GM12872 (cell line): ENCODE data around the gene ZCCHC3.

Experiments used
- CTCF ChIP-seq: IDR thresholded peaks from 3 replicates; pipeline ENCODE4 v1.5.1; 2011; ENCODE audit warnings: low read depth, mild to moderate bottlenecking, low read length, moderate library complexity; ENCODE audit not compliant: insufficient read depth

ZCCHC3 gene

GRCh38 chr20:346033-346639 lies 48.8 kb downstream of the ZCCHC3 start:
- no peak for TF ChIP-seq CTCF

- TF ChIP-seq CTCF = no peak
Measured at GRCh38 chr20:346640-347316, 49.4 kb downstream of the ZCCHC3 start, which contains the start of gene NRSN2. NRSN2 (plus strand) TSS chr20:347111; CDS start chr20:349644, 2,533 bp downstream.

GRCh38 chr20:347317-347639 lies 49.9 kb downstream of the ZCCHC3 start:
- no peak for TF ChIP-seq CTCF

- TF ChIP-seq CTCF = no peak
Measured at GRCh38 chr20:347640-348484, 50.5 kb downstream of the ZCCHC3 start.

GRCh38 chr20:348972-349841 lies 51.8 kb downstream of the ZCCHC3 start:
- TF ChIP-seq CTCF = no peak
